CD4-positive, alpha-beta T cell treated with Interleukin-17A for 4 hours (primary cell): ENCODE data around the gene COPS9.

Experiments used
- DNase-seq: peaks from one replicate; pipeline ENCODE4 v3.0.0-alpha.2; 2020; ENCODE audit warnings: mixed read lengths

The COPS9 gene

GRCh38 chr2:240136013-240136670 lies at the start of gene COPS9:
COPS9 (minus strand) TSS chr2:240136305; CDS start chr2:240136284, 21 bp downstream.
- DNase-seq = peak; percentile 89

DNA sequence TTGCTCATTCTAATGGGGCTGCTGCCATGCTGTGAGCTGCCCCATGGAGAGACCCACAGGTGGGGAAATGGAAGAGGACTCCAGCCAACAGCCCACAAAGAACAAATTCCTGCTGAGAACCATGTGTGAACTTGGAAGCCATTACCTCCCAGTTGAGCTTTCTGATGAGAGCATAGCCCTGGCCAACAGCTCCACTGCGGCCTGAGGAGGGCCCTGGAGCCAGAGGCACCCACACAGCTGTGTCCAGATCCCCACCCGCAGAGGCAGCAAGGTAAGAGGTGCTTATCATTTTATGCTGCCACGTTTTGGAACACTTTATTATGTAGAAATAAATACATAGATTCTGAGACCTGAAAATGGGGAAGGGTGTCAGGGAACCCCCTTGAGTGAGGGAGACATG lies 48.6 kb upstream of the COPS9 start:
- no peak for DNase-seq

- no peak for DNase-seq
Observed at GRCh38 chr2:240183875-240184590, 47.9 kb upstream of the COPS9 start.

- DNase-seq = no peak
Observed at GRCh38 chr2:240183006-240183874, 47.1 kb upstream of the COPS9 start.

GRCh38 chr2:240182476-240182875 lies 46.4 kb upstream of the COPS9 start:
- DNase-seq = no peak

- DNase-seq = no peak
Observed at GRCh38 chr2:240182001-240182400, 45.9 kb upstream of the COPS9 start.

- DNase-seq = no peak
Observed at GRCh38 chr2:240179941-240180666, 44.0 kb upstream of the COPS9 start.

- DNase-seq = no peak
Observed at GRCh38 chr2:240179186-240179815, 43.2 kb upstream of the COPS9 start.

GRCh38 chr2:240178564-240178963 lies 42.5 kb upstream of the COPS9 start:
- DNase-seq = no peak

- DNase-seq = no peak
Observed at GRCh38 chr2:240174496-240174895, 38.4 kb upstream of the COPS9 start.

DNA sequence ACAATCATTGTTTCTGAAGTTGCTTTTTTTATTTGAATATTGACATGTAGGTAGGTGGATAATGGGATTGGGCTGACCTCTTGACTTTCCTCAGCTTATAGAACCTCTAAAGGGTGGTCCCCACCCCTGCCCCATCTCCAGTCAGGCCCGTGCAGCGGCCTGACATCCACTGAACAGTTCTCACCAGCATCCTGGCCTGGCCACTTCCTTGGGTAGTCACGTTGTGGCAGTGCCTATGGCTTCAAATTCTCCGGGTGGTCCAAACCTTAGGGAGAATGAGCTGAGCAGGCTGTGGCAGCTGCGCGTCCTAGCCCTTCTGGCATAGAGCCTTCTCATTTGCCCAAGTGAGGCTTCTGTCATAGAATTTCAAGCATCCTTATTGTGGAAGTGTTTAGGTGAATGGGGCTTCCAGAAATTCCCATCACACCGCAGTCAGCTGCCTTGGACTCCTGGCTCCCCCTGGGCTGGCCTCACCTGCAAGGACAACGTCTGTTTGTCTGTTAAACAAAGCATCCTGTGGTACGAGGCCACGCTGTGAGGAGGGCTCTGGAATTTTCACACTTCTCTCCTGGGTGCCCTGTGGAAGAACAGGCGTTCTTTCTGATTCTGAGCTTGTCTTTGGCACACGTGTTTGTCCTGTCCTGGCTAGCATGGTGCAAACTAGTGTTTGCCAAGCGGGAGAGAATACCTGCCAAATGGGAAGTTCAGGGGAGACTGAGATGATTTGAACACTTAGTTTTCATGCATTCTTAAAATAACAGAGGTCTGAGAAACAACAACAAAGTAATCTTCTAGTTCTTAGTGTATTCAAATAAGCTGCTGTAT lies 36.2 kb upstream of the COPS9 start:
- no peak for DNase-seq

GRCh38 chr2:240170883-240171282 lies 34.8 kb upstream of the COPS9 start:
- no peak for DNase-seq

DNA sequence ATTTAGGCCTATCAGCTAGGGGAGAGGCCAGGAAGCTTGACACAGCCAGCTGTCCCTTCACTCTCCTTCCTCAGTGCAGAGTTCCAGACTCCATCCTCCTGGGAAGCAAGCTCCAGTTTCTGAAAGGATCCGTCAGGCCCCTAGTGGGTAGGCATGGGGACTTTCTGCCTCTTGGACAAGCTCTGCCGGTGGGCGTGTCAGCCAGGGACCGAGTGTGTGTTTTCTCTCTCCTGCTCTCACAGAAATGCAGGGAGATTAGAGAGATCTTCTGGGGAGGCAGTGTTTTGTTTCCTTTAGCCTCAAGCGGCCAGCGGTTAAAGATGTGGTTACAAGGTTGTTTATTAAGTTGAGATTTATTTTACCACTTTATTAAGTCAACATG lies 34.2 kb upstream of the COPS9 start:
- DNase-seq = no peak

- DNase-seq = no peak
Observed at GRCh38 chr2:240169486-240170353, 33.6 kb upstream of the COPS9 start.

DNA sequence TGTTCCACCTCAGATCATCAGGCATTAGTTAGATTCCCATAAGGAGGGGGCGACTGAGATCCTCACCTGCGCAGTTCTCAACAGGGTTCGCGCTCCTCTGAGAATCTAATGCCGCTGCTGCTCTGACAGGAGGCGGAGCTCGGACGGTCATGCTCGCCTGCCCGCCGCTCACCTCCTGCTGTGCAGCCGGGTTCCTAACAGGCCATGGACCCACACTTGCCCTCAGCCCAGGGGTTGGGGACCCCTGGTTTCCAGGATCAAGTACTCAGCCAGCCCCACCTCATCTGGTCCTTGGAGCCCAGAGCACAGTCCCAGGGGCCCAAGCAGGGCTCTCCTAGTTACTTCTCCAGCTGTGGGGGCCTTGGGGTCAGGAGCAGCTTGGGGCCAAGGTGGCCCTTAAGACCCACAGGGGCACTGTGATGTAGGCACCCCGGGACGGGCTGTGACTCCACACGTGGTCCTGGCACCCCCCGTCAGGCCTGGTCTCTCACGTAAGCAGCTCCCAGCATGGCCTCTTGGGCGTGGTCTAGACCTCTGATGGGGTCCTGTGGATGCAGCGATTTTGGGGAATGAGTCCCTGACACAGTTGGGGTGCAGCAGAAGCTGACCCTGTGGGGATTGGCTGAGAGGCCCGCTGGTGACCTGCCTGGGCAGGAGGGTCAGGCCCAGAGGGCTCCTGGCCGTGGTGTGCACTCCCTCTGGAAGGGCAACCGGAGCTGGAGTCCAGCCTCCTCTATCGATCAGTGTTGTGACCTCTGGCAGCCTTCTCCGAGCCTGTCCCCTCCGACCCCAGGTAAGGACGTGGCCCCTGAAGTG lies 32.6 kb upstream of the COPS9 start:
- DNase-seq = no peak

DNA sequence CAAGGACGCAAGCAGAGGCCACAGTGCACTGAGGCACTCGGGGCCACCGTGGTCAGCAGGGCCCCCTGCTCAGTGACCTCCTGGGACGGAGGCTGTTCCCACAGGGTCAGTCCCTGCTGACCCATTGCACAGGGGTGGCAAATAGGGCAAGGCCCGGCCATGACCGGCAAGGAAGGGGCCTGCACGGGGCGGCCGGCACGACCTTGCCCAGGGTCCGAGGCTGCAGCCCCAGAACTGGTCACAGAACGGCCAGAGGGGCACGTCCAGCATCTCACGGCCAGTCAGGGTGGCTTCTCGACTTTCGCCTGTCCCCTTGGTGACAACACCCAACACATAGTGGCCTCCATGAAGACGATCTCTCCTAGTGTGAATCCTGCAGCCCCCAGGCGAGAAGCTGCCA lies 31.9 kb upstream of the COPS9 start:
- no peak for DNase-seq

GRCh38 chr2:240167588-240167880 lies 31.4 kb upstream of the COPS9 start:
- no peak for DNase-seq

- DNase-seq = no peak
Observed at GRCh38 chr2:240166761-240167587, 30.9 kb upstream of the COPS9 start.

GRCh38 chr2:240166191-240166590 lies 30.1 kb upstream of the COPS9 start:
- DNase-seq = no peak
